Heart left ventricle (tissue), 16 donors: Measurements from ENCODE around the gene SLC9A5. TPM values are rescaled to one million over a fixed set of nuclear protein-coding genes. Genes with fewer than 3 reads are reported as not detected.

Experiments used
- ATAC-seq, 4 donors: fragments of 200-7000 bp; cut with Tn5 transposase; one replicate each; pipeline ENCODE4 v1.9.1; 2020 to 2022; ENCODE audit warnings: moderate library complexity in 4 of 4, mild to moderate bottlenecking in 3 of 4, moderate number of reproducible peaks in 1 of 4
- DNase-seq, 5 donors: peaks; one replicate each; pipeline ENCODE4 v3.0.0-alpha.2; 2020
- H3K27ac ChIP-seq, 12 donors: fragments of 200-600 bp; sonication (generic) in 4 of 12; one replicate each; pipeline versions ENCODE4 v1.5.0 to v1.8.0; 2016 to 2022; ENCODE audit warnings: mild to moderate bottlenecking in 2 of 12
- H3K27me3 ChIP-seq, 9 donors: fragments of 200-600 bp; sonication (generic) in 2 of 9; one replicate each; pipeline versions ENCODE4 v1.5.1 to v1.8.0; 2016 to 2022; ENCODE audit warnings: mild to moderate bottlenecking in 3 of 9
- H3K36me3 ChIP-seq, 9 donors: fragments of 200-600 bp; sonication (generic) in 2 of 9; one replicate each; pipeline versions ENCODE4 v1.5.0 to v1.8.0; 2018 to 2022; ENCODE audit warnings: mild to moderate bottlenecking in 2 of 9
- H3K4me1 ChIP-seq, 12 donors: fragments of 200-600 bp; sonication (generic) in 4 of 12; one replicate each; pipeline versions ENCODE4 v1.5.0 to v1.8.0; 2016 to 2022; ENCODE audit warnings: mild to moderate bottlenecking in 3 of 12
- H3K4me3 ChIP-seq, 12 donors: fragments of 200-600 bp; sonication (generic) in 4 of 12; one replicate each; pipeline versions ENCODE4 v1.5.0 to v1.8.0; 2017 to 2022; ENCODE audit warnings: mild to moderate bottlenecking in 9 of 12, moderate library complexity in 4 of 12
- H3K9me3 ChIP-seq, 12 donors: fragments of 200-600 bp; sonication (generic) in 4 of 12; one replicate each; pipeline versions ENCODE4 v1.5.0 to v1.8.0; 2016 to 2022; ENCODE audit warnings: mild to moderate bottlenecking in 1 of 12
- POLR2A ChIP-seq, 2 donors: fragments of 450-650 bp; IDR thresholded peaks; one replicate each; pipeline ENCODE4 v1.6.1; 2017; ENCODE audit warnings: antibody characterized with exemption in 2 of 2, mild to moderate bottlenecking in 2 of 2, moderate library complexity in 2 of 2
- whole genome bisulfite sequencing, 4 donors: extraction: QIAGEN DNeasy Blood & Tissue Kit in 2 of 4; methylation state at CpG; one replicate each; pipeline versions ENCODE4 v1.1.5 to v1.1.7; 2013 to 2018; 5-methylcytosine and 5-hydroxymethylcytosine counted together
- intact Hi-C, 10 donors: fragments of 100-400 bp; cut with DNase I; formaldehyde crosslinking; loops; one replicate each; pipeline versions ENCODE4 v1.11.1 to v1.14.2; 2022
- polyA plus RNA-seq, 2 donors: library from polyadenylated mRNA; stranded (reverse); fragments of 200-250 nt; gene quantifications; one replicate each; pipeline ENCODE4 v1.2.3, GENCODE V29; 2013
- total RNA-seq, 9 donors: library from RNA; depleted of rRNA in 2 of 9; stranded (reverse); fragments of >200 nt in 2 of 9; fragmentation: NEBNext Ultra II Directional in 3 of 9; extraction: Animal tissue kit (Norgen Biotek cat#: 25700) in 3 of 9; gene quantifications; one replicate each; pipeline versions ENCODE4 v1.1.0 to v1.2.4, GENCODE V29; 2016 to 2023
- TF ChIP-seq, protein P1 (sequence below), 12 donors: fragments of 200-600 bp; sonication (generic) in 4 of 12; IDR thresholded peaks; one replicate each; pipeline versions ENCODE4 v1.5.0 to v1.8.0; 2018 to 2022; ENCODE audit warnings: antibody characterized with exemption in 12 of 12, mild to moderate bottlenecking in 5 of 12
- donor health status: ischemic (EF 13 %, LVEDD 7.1; RV severe dilation, severe dysfunction).
- donor health status: healthy with polysubstance abuse.
- donor health status: DM: no; HTN: yes; CAD: no.
- donor health status: DM: no; HTN: no; CAD: no.
- donor health status: ischemic (EF 25% LVEDD 6.9; RV normal size, moderate dysfunction).
- donor health status: ischemic (EF 25% LVEDD 5.7; RV mildly dilated, moderate dysfunction).
- donor health status: healthy.
- donor health status: DM: yes; HTN: yes; CAD: no.
- donor health status: ischemic (EF 35%, LVEDD 5.7; RV mildly dilated, moderate dysfunction).
- donor health status: nonischemic (EF 11% LVEDD 7.7; RV severe dilation, severe dysfunction).
- donor health status: DM: yes; HTN: yes; CAD: no.
- donor health status: PGD.
- donor health status: ischemic (EF 29% LVEDD 5.4; RV normal size, mild dysfunction).
- donor health status: nonischemic (EF 23%, LVEDD 6.1; RV moderate dilation, normal function).

SLC9A5 gene
- total and polyA plus RNA-seq, 11 donors = 0.16 to 2.0 (median 1.2) TPM

GRCh38 chr16:67208154-67208896 is 40.5 kb upstream of the SLC9A5 start:
- WGBS, 4 donors = 93 to 96% (median 95%) methylated on average over 6 to 11 of the region's 11 CpGs
- Histone ChIP-seq H3K4me3 (no peak overlapping the region), H3K27ac (no peak overlapping the region), H3K27me3 (no peaks in the 10 kb centered on the region), H3K36me3 (peaks cover 0 to 15% (median 7%) of the 10 kb centered on the region in 9 donors), H3K9me3 (no peaks in the 10 kb centered on the region), H3K4me1 (peaks cover 0 to 7% (median 4%) of the 10 kb centered on the region in 12 donors)
- TF ChIP-seq POLR2A (IDR thresholded peaks at IDR 0.05) = no peak
- TF ChIP-seq, protein P1, sequence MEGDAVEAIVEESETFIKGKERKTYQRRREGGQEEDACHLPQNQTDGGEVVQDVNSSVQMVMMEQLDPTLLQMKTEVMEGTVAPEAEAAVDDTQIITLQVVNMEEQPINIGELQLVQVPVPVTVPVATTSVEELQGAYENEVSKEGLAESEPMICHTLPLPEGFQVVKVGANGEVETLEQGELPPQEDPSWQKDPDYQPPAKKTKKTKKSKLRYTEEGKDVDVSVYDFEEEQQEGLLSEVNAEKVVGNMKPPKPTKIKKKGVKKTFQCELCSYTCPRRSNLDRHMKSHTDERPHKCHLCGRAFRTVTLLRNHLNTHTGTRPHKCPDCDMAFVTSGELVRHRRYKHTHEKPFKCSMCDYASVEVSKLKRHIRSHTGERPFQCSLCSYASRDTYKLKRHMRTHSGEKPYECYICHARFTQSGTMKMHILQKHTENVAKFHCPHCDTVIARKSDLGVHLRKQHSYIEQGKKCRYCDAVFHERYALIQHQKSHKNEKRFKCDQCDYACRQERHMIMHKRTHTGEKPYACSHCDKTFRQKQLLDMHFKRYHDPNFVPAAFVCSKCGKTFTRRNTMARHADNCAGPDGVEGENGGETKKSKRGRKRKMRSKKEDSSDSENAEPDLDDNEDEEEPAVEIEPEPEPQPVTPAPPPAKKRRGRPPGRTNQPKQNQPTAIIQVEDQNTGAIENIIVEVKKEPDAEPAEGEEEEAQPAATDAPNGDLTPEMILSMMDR (IDR thresholded peaks at IDR 0.05) = no peak
- no peak for DNase-seq
- ATAC-seq = no peak
- intact Hi-C loops = no loop called here

DNA sequence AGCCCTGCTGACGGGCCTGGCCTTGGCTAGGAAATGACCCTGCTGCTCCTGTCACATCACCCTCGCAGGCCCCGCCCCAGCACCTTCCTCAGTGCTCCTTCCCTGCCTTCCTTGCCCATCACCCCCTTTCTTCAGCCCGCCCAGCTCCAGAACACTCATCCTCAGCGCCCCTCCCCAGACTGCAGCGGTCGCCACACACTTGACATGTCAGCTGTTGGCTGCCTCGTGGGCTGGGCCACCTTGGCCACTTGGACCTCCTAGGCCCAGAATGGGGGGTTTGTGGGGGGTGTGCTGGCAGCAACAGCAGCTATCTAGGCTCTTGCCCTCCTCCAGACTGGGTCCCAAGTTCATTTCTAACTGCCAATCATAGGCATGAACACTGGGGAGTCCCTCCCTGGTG is 39.2 kb upstream of the SLC9A5 start:
- intact Hi-C loops = no loop called here
- ATAC-seq = no peak
- no peak for TF ChIP-seq POLR2A (IDR thresholded peaks at IDR 0.05)
- TF ChIP-seq, protein P1 (IDR thresholded peaks at IDR 0.05) = no peak
- DNase-seq = no peak
- no peak overlapping the region for H3K4me3 ChIP-seq
- no peak overlapping the region for H3K27ac ChIP-seq
- peaks cover 0 to 15% (median 6%) of the 10 kb centered on the region in 12 donors for H3K4me1 ChIP-seq
- peaks cover 0 to 4% (median 0%) of the 10 kb centered on the region in 9 donors for H3K36me3 ChIP-seq
- 85 to 93% (median 88%) methylated on average over 8 of the region's 8 CpGs for WGBS, 4 donors
- H3K27me3 ChIP-seq = no peaks in the 10 kb centered on the region
- H3K9me3 ChIP-seq = no peaks in the 10 kb centered on the region

- no peak for TF ChIP-seq POLR2A (IDR thresholded peaks at IDR 0.05)
- TF ChIP-seq, protein P1 (IDR thresholded peaks at IDR 0.05) = no peak
- Histone ChIP-seq H3K9me3 (no peaks in the 10 kb centered on the region), H3K36me3 (peaks cover 0 to 4% (median 0%) of the 10 kb centered on the region in 9 donors), H3K27me3 (no peaks in the 10 kb centered on the region), H3K4me1 (peaks cover 0 to 16% (median 6%) of the 10 kb centered on the region in 12 donors), H3K27ac (no peak overlapping the region), H3K4me3 (no peak overlapping the region)
- ATAC-seq (no peak), DNase-seq (no peak)
- WGBS, 4 donors = 86 to 91% (median 90%) methylated on average over 15 to 25 of the region's 25 CpGs
- intact Hi-C loops = no loop called here
Measured at GRCh38 chr16:67210069-67210937, 38.5 kb upstream of the SLC9A5 start.

GRCh38 chr16:67211674-67212073 is 37.1 kb upstream of the SLC9A5 start:
- Histone ChIP-seq H3K9me3 (no peaks in the 10 kb centered on the region), H3K4me3 (no peak overlapping the region), H3K27me3 (no peaks in the 10 kb centered on the region), H3K4me1 (peaks cover 3 to 29% (median 14%) of the 10 kb centered on the region in 12 donors), H3K36me3 (peaks cover 0 to 4% (median 0%) of the 10 kb centered on the region in 9 donors), H3K27ac (no peak overlapping the region)
- DNase-seq (no peak), ATAC-seq (no peak)
- 64 to 85% (median 68%) methylated on average over 7 of the region's 7 CpGs for WGBS, 4 donors
- intact Hi-C loops = no loop called here
- no peak for TF ChIP-seq POLR2A (IDR thresholded peaks at IDR 0.05)
- TF ChIP-seq, protein P1 (IDR thresholded peaks at IDR 0.05) = no peak
